ENCODE measurements around the gene MUC5B. TPM values are rescaled to one million over a fixed set of nuclear protein-coding genes. Genes with fewer than 3 reads are reported as not detected.
"Not testable (repeated sequence)": the region's sequence is repeated elsewhere in the genome, so short reads cannot be mapped to it uniquely, and the experiment has no call there.

The MUC5B gene
- total RNA-seq, 1 donor from 2014 or later = not detected

GRCh38 chr11:1262172-1263006 is 39.5 kb downstream of the MUC5B start:
- peak; percentile 94 for DNase-seq (ENCODE audit: low spot score)

- no peak for DNase-seq (ENCODE audit: low spot score)
Measured at GRCh38 chr11:1263010-1263409, 40.1 kb downstream of the MUC5B start.

GRCh38 chr11:1264444-1264843 is 41.6 kb downstream of the MUC5B start:
- DNase-seq (ENCODE audit: low spot score) = not testable (repeated sequence)

GRCh38 chr11:1265480-1265879 is 42.6 kb downstream of the MUC5B start:
- DNase-seq (ENCODE audit: low spot score) = not testable (repeated sequence)

- not testable (repeated sequence) for DNase-seq (ENCODE audit: low spot score)
Measured at GRCh38 chr11:1266976-1267375, 44.1 kb downstream of the MUC5B start.

- no peak for DNase-seq (ENCODE audit: low spot score)
Measured at GRCh38 chr11:1267441-1268100, 44.7 kb downstream of the MUC5B start.

GRCh38 chr11:1269957-1270356 is 47.1 kb downstream of the MUC5B start:
- DNase-seq (ENCODE audit: low spot score) = no peak

GRCh38 chr11:1270476-1270875 is 47.6 kb downstream of the MUC5B start:
- DNase-seq (ENCODE audit: low spot score) = no peak

- no peak for DNase-seq (ENCODE audit: low spot score)
Measured at GRCh38 chr11:1271002-1271401, 48.1 kb downstream of the MUC5B start.

GRCh38 chr11:1271406-1271805 is 48.5 kb downstream of the MUC5B start:
- DNase-seq (ENCODE audit: low spot score) = no peak

GRCh38 chr11:1271927-1272326 is 49.1 kb downstream of the MUC5B start:
- DNase-seq (ENCODE audit: low spot score) = no peak

- DNase-seq (ENCODE audit: low spot score) = no peak
Measured at GRCh38 chr11:1272531-1272930, 49.7 kb downstream of the MUC5B start.

- no peak for DNase-seq (ENCODE audit: low spot score)
Measured at GRCh38 chr11:1274501-1274900, 51.6 kb downstream of the MUC5B start.

- DNase-seq (ENCODE audit: low spot score) = no peak
Measured at GRCh38 chr11:1275021-1275420, 52.2 kb downstream of the MUC5B start.

- DNase-seq (ENCODE audit: low spot score) = no peak
Measured at GRCh38 chr11:1276041-1276790, 53.4 kb downstream of the MUC5B start.

- no peak for DNase-seq (ENCODE audit: low spot score)
Measured at GRCh38 chr11:1276866-1277615, 54.2 kb downstream of the MUC5B start.

GRCh38 chr11:1277936-1278512 is 55.2 kb downstream of the MUC5B start:
- no peak for DNase-seq (ENCODE audit: low spot score)

- no peak for DNase-seq (ENCODE audit: low spot score)
Measured at GRCh38 chr11:1278766-1279673, 56.2 kb downstream of the MUC5B start.

- DNase-seq (ENCODE audit: low spot score) = no peak
Measured at GRCh38 chr11:1279674-1280055, 56.8 kb downstream of the MUC5B start.
